IPS DF 6.9 (cell line): ENCODE results near the gene CSTPP1.

Experiments
- DNase-seq: peaks from one replicate; pipeline ENCODE4 v3.0.0-alpha.2; 2013; ENCODE audit warnings: low read depth, low spot score
- H3K27ac ChIP-seq: one replicate; pipeline ENCODE4 v1.5.1; 2013; ENCODE audit warnings: low read length, control low read depth
- H3K27me3 ChIP-seq: 2 replicates; pipeline ENCODE4 v1.6.1; 2013; ENCODE audit warnings: mild to moderate bottlenecking, low read length; ENCODE audit not compliant: control insufficient read depth, insufficient read depth
- H3K36me3 ChIP-seq: 2 replicates; pipeline ENCODE4 v1.6.1; 2013; ENCODE audit warnings: low read length; ENCODE audit not compliant: control insufficient read depth, insufficient read depth
- H3K4me1 ChIP-seq: 2 replicates; pipeline ENCODE4 v1.6.1; 2013; ENCODE audit warnings: low read length; ENCODE audit not compliant: control insufficient read depth, insufficient read depth
- H3K4me3 ChIP-seq: 2 replicates; pipeline ENCODE4 v1.5.1; 2013; ENCODE audit warnings: mild to moderate bottlenecking, low read length
- H3K9me3 ChIP-seq: 2 replicates; pipeline ENCODE4 v1.6.1; 2013; ENCODE audit warnings: low read length, inconsistent platforms; ENCODE audit not compliant: control insufficient read depth, insufficient read depth
- WGBS: extraction: QIAGEN DNeasy Blood & Tissue Kit; methylation state at CpG from one replicate; pipeline ENCODE4 v1.1.7; 2013; ENCODE audit warnings: mixed read lengths, missing lambda C conversion rate; ENCODE audit not compliant: insufficient read length, insufficient coverage; 5-methylcytosine and 5-hydroxymethylcytosine counted together

Gene CSTPP1

GRCh38 chr11:47154616-47155570 is 218.3 kb downstream of the CSTPP1 start:
- H3K27me3 ChIP-seq, result no peaks in the 10 kb centered on the region
- 100% methylated on average over 1 of the region's 18 CpGs for WGBS
- peaks cover 3% of the 10 kb centered on the region; the same call in 1 of the 2 replicates for H3K36me3 ChIP-seq
- DNase-seq, result no peak
- no peak overlapping the region for H3K27ac ChIP-seq
- no peaks in the 10 kb centered on the region for H3K9me3 ChIP-seq
- H3K4me3 ChIP-seq, result no peak overlapping the region
- 0 out of 2 replicates have a peak, but pooled peaks cover 2% of the 10 kb centered on the region for H3K4me1 ChIP-seq

DNA sequence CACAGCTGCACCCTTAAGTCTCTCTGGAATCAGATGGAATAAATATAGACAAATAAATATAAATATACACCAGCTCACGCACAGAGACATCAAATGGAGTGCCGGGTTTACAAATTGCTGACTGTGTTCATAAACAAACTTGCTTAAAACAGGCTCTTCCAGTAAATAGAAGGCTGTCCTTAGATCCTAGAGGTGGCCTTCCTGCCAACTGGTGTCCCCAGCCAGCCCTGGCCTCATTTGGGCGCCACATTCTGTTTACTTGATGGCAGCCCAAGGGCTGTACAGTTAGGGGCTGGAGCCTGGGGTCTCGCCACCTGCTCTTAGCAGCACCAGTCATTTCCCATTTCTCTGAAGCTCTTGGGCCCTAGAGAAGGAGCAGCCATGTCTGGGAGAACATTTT is 219.3 kb downstream of the CSTPP1 start:
- Histone ChIP-seq H3K9me3 (no peaks in the 10 kb centered on the region), H3K27ac (no peak overlapping the region), H3K4me1 (0 out of 2 replicates have a peak, but pooled peaks cover 2% of the 10 kb centered on the region), H3K4me3 (no peak overlapping the region), H3K27me3 (no peaks in the 10 kb centered on the region), H3K36me3 (peaks cover 3% of the 10 kb centered on the region; the same call in 1 of the 2 replicates)
- WGBS, result no CpG with 5 or more reads among the region's 4 CpGs
- no peak for DNase-seq

DNA sequence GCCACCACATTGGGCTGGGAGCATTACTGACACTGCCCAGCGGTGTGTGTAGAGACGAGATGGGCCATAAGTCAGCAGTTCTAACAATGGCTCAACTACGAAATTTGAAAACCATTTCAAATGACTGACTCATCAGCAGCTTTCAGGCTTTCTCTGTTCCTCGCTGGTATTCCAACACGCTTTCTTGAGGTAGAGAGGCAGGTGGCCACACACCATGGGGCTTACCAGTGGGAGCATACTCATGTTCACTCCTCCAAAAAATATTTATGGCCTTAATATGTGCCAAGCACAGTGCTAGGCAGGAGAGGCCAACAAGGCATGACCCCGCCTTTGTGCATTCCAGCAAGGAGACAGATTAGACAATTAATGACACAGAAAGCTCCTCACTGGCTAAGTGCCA is 219.8 kb downstream of the CSTPP1 start:
- DNase-seq, result no peak
- Histone ChIP-seq H3K9me3 (no peaks in the 10 kb centered on the region), H3K4me1 (0 out of 2 replicates have a peak, but pooled peaks cover 2% of the 10 kb centered on the region), H3K4me3 (no peak overlapping the region), H3K36me3 (peaks cover 3% of the 10 kb centered on the region; the same call in 1 of the 2 replicates), H3K27ac (no peak overlapping the region), H3K27me3 (no peaks in the 10 kb centered on the region)
- no CpG with 5 or more reads among the region's 6 CpGs for WGBS

DNA sequence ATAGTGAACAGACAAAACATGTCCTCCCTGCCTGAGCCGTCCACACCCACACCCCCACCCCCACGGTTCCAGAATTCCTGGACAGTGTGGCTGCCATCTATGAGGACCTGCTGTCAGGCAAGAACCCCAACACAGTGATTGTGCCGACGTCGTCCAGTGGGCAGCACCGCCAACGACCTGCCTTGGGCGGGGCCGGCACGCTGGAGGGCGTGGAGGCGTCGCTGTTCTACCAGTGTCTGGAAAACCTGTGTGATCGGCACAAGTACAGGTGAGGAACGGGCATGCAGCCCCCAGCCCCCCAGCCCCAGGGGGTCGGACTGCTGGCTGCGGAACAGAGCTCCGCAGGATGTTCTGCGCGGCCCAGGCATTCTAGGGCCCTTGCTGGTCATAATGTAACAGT is 220.4 kb downstream of the CSTPP1 start:
- no CpG with 5 or more reads among the region's 20 CpGs for WGBS
- Histone ChIP-seq H3K36me3 (peaks cover 3% of the 10 kb centered on the region; the same call in 1 of the 2 replicates), H3K27ac (no peak overlapping the region), H3K9me3 (no peaks in the 10 kb centered on the region), H3K27me3 (no peaks in the 10 kb centered on the region), H3K4me1 (0 out of 2 replicates have a peak, but pooled peaks cover 2% of the 10 kb centered on the region), H3K4me3 (no peak overlapping the region)
- no peak for DNase-seq

DNA sequence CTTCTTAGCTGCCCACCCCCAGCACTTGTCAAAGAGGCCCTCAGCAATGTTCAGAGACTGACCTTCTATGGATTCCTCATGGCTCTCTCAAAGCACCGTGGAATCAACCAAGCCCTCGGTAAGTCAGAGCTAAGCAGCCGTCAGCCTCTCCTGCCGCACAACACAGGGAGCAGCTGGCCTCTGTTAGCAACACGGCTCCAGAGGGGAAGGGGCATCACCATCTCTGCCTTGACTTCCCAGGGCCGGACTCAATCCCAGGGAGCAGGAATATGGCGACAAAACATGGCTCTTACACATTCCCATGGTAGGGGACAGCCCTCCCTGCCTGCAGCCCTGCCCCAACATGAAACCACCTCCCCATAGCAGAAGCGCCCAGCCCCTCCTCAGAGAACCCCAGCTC is 221.2 kb downstream of the CSTPP1 start:
- Histone ChIP-seq H3K9me3 (no peaks in the 10 kb centered on the region), H3K4me3 (no peak overlapping the region), H3K36me3 (peaks cover 3% of the 10 kb centered on the region; the same call in 1 of the 2 replicates), H3K4me1 (0 out of 2 replicates have a peak, but pooled peaks cover under 1% of the 10 kb centered on the region), H3K27ac (no peak overlapping the region), H3K27me3 (no peaks in the 10 kb centered on the region)
- no CpG with 5 or more reads among the region's 8 CpGs for WGBS
- no peak for DNase-seq

GRCh38 chr11:47158242-47158641 is 221.7 kb downstream of the CSTPP1 start:
- Histone ChIP-seq H3K9me3 (no peaks in the 10 kb centered on the region), H3K4me1 (no peaks in the 10 kb centered on the region), H3K27me3 (no peaks in the 10 kb centered on the region), H3K36me3 (peaks cover 3% of the 10 kb centered on the region; the same call in 1 of the 2 replicates), H3K4me3 (no peak overlapping the region), H3K27ac (no peak overlapping the region)
- no peak for DNase-seq
- WGBS, result no CpG with 5 or more reads among the region's 5 CpGs

DNA sequence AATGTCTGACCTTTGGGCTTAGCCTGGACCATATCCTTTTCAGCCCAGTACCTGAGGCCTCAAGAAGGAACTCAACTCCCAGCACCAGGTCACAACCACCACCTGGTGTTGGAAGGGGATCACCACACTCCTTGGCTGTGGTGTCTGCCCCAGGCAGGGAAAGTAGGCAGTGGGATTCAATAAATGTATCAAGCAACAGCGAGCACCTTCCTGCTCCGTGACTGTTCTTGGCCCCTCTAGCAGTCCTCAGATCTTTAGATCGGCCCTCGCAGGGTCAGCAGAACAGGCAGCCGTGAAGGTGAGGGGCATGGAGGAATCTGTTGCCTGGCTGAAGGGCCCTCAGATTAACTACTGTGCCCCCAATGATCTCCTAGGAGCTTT is 224.2 kb downstream of the CSTPP1 start:
- Histone ChIP-seq H3K27me3 (no peaks in the 10 kb centered on the region), H3K27ac (no peak overlapping the region), H3K9me3 (no peaks in the 10 kb centered on the region), H3K4me1 (no peaks in the 10 kb centered on the region), H3K36me3 (peaks cover 15% of the 10 kb centered on the region), H3K4me3 (no peak overlapping the region)
- no peak for DNase-seq
- no CpG with 5 or more reads among the region's 5 CpGs for WGBS

- Histone ChIP-seq H3K27me3 (no peaks in the 10 kb centered on the region), H3K36me3 (peaks cover 19% of the 10 kb centered on the region), H3K4me3 (no peak overlapping the region), H3K4me1 (no peaks in the 10 kb centered on the region), H3K9me3 (no peaks in the 10 kb centered on the region), H3K27ac (no peak overlapping the region)
- WGBS, result no CpG with 5 or more reads among the region's 14 CpGs
- peak; percentile 89 for DNase-seq
Observed at GRCh38 chr11:47161134-47161854, 224.7 kb downstream of the CSTPP1 start.

DNA sequence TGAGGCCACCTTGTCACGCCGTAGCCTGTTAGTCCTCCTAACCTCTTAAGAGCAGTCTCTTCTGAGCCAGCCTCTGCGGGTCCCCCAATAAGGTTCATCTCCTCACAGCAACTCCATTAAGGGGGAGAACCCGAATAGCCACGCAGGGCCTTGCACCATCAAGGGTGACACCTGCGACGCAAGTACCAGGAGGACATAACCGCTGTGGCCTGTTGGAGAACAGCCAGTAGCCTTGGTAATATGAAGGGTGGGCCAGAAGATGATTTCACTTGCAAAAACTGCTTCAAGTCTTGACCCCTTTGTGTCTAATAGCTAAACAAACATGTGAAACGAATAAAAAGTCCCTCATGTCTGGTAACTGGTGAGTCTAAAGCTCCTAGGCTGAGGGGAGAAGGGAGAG is 225.3 kb downstream of the CSTPP1 start:
- no CpG with 5 or more reads among the region's 9 CpGs for WGBS
- H3K27ac ChIP-seq, result no peak overlapping the region
- H3K36me3 ChIP-seq, result peaks cover 24% of the 10 kb centered on the region

DNA sequence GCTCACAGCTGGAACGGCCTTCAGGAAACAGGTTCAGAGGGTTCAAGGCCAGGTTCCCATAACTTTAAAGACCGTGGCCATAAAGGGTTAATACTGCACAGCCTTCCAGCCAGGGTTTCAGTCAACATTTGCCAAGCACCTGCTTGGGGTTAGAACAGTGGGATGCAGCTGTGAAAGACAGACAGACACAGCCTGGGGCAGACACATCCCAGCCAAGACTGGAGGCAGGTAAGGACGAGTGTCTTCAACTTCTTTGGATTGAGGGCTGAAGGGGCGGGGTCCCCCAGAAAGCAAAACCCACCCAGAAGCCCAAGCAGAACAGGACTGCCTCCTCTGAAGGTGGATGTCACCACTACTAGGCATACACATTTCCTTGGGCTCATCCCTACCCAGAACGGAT is 225.9 kb downstream of the CSTPP1 start:
- Histone ChIP-seq H3K27me3 (no peaks in the 10 kb centered on the region), H3K4me3 (no peak overlapping the region), H3K4me1 (no peaks in the 10 kb centered on the region), H3K27ac (no peak overlapping the region), H3K9me3 (no peaks in the 10 kb centered on the region), H3K36me3 (peaks cover 23% of the 10 kb centered on the region)
- no peak for DNase-seq
- no CpG with 5 or more reads among the region's 5 CpGs for WGBS

More for the DNA sequence above, 225.3 kb downstream of the CSTPP1 start:
- no peaks in the 10 kb centered on the region for H3K9me3 ChIP-seq
- no peaks in the 10 kb centered on the region for H3K27me3 ChIP-seq
- H3K4me1 ChIP-seq, result no peaks in the 10 kb centered on the region
- no peak for DNase-seq
- H3K4me3 ChIP-seq, result no peak overlapping the region
